ENCODE data around the gene ADAMTS8. TPM values are rescaled to one million over a fixed set of nuclear protein-coding genes. Genes with fewer than 3 reads are reported as not detected.
A peak's percentile ranks its signal among the peaks of the same experiment; 100 is the strongest.

ADAMTS8 gene
- polyA plus RNA-seq, 2 donors: 2.2 to 3.1 TPM

GRCh38 chr11:130451231-130452019 is 23.0 kb upstream of the ADAMTS8 start:
- H3K4me3 ChIP-seq (ENCODE audit: low read depth in 1 of 2, low read length in 2 of 2): no peak overlapping the region
- 78 to 79% methylated on average over 6 of the region's 6 CpGs for WGBS, 2 donors
- H3K4me1 ChIP-seq (ENCODE audit: control insufficient read depth in 2 of 2, insufficient read depth in 2 of 2, low read length in 1 of 2): peaks cover 6 to 15% of the 10 kb centered on the region in 2 donors
- H3K9me3 ChIP-seq (ENCODE audit: control insufficient read depth in 2 of 2, insufficient read depth in 1 of 2, low read depth in 1 of 2, low read length in 1 of 2): no peaks in the 10 kb centered on the region
- no peaks in the 10 kb centered on the region for H3K36me3 ChIP-seq (ENCODE audit: control insufficient read depth in 2 of 2, insufficient read depth in 2 of 2, low read length in 1 of 2)
- peaks cover 3% of the 10 kb centered on the region in 2 donors for H3K27me3 ChIP-seq (ENCODE audit: control insufficient read depth in 1 of 2, insufficient read depth in 2 of 2, low read length in 2 of 2)
- no peak overlapping the region for H3K27ac ChIP-seq (ENCODE audit: low read depth in 2 of 2, low read length in 1 of 2)

DNA sequence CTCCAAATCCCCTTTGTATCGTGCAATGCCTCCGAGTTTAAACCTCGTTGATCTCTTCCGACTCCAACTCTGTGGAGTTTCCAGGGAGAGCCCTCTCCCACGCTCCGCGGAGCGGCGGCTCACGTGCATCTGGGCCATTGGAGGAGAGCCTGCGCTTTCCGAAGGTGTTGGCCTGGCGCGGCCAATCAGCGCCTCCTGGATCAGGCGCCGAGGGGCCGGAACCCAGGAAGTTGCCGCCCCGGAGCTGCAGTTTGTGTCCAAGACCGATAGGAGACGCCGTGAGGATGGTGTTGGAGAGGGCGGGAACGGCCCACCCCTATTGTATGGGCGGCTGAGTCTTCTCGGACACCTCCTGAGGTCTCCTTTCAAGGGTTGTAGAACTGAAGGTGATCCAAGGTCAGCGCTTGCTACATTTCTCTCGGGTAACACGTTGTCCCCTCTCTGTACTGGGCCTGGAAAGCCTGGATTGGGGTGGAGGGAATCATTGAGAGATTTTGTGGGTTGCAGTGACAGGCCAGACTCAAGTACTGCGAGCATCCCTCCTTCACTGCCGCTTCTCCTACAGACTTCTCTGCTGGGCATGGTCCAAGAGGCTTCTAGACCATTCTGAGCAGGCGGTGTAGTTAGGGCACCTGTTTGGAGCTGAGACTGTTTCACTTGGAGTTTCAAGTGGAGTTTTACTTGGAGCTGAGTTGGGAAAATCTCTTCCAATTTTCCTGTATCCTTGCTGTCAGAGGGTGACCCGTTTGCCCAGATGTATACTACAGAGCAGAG is 21.8 kb upstream of the ADAMTS8 start:
- peaks cover 3% of the 10 kb centered on the region in 2 donors for H3K27me3 ChIP-seq (ENCODE audit: control insufficient read depth in 1 of 2, insufficient read depth in 2 of 2, low read length in 2 of 2)
- H3K36me3 ChIP-seq (ENCODE audit: control insufficient read depth in 2 of 2, insufficient read depth in 2 of 2, low read length in 1 of 2): no peaks in the 10 kb centered on the region
- no peaks in the 10 kb centered on the region for H3K9me3 ChIP-seq (ENCODE audit: control insufficient read depth in 2 of 2, insufficient read depth in 1 of 2, low read depth in 1 of 2, low read length in 1 of 2)
- peak overlapping the region; percentile 34 to 35 for H3K27ac ChIP-seq (ENCODE audit: low read depth in 2 of 2, low read length in 1 of 2)
- H3K4me1 ChIP-seq (ENCODE audit: control insufficient read depth in 2 of 2, insufficient read depth in 2 of 2, low read length in 1 of 2): peaks cover 6 to 8% of the 10 kb centered on the region in 2 donors
- 38 to 43% methylated on average over 34 of the region's 34 CpGs for WGBS, 2 donors
- H3K4me3 ChIP-seq (ENCODE audit: low read depth in 1 of 2, low read length in 2 of 2): peak overlapping the region; percentile 54 to 56

GRCh38 chr11:130449310-130449990 is 21.0 kb upstream of the ADAMTS8 start:
- Histone ChIP-seq H3K4me3 (ENCODE audit: low read depth in 1 of 2, low read length in 2 of 2) (peak overlapping the region; percentile 54 to 56), H3K36me3 (ENCODE audit: control insufficient read depth in 2 of 2, insufficient read depth in 2 of 2, low read length in 1 of 2) (no peaks in the 10 kb centered on the region), H3K27me3 (ENCODE audit: control insufficient read depth in 1 of 2, insufficient read depth in 2 of 2, low read length in 2 of 2) (peaks cover 3% of the 10 kb centered on the region in 2 donors), H3K9me3 (ENCODE audit: control insufficient read depth in 2 of 2, insufficient read depth in 1 of 2, low read depth in 1 of 2, low read length in 1 of 2) (no peaks in the 10 kb centered on the region), H3K4me1 (ENCODE audit: control insufficient read depth in 2 of 2, insufficient read depth in 2 of 2, low read length in 1 of 2) (peaks cover 6 to 8% of the 10 kb centered on the region in 2 donors), H3K27ac (ENCODE audit: low read depth in 2 of 2, low read length in 1 of 2) (peak overlapping the region; percentile 26 to 34)
- 2 to 5% methylated on average over 64 of the region's 64 CpGs for WGBS, 2 donors

DNA sequence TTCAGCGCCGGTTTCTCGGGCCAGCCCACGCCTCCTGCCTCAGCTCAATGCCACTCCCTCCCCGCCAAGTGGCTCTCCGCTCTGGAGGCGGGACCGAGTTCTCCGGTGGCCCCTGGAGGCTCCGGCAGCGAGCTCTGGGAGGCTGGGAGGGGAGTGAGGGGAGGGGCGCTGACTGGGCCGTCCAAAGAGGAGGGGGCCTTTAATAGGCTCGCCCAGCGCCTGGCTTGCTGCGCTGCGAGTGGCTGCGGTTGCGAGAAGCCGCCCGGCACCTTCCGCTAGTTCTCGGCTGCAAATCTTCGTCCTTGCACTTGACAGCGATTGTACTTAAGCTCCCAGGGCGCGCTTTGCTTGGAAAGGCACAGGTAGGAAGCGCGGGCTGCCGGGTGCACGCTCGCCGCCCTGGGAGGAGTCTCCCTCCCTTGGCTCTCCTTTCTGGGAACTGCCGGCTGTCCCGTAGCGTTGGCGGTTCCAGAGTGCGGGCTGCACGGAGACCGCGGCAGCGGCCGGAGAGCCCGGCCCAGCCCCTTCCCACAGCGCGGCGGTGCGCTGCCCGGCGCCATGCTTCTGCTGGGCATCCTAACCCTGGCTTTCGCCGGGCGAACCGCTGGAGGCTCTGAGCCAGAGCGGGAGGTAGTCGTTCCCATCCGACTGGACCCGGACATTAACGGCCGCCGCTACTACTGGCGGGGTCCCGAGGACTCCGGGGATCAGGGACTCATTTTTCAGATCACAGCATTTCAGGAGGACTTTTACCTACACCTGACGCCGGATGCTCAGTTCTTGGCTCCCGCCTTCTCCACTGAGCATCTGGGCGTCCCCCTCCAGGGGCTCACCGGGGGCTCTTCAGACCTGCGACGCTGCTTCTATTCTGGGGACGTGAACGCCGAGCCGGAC is 20.3 kb upstream of the ADAMTS8 start, which contains the start of gene ADAMTS15:
ADAMTS15 (plus strand) TSS at position 230 of the 894 bp plus-strand sequence; CDS start at position 559, 329 bp downstream.
- H3K4me1 ChIP-seq (ENCODE audit: control insufficient read depth in 2 of 2, insufficient read depth in 2 of 2, low read length in 1 of 2): peaks cover 6 to 8% of the 10 kb centered on the region in 2 donors
- H3K4me3 ChIP-seq (ENCODE audit: low read depth in 1 of 2, low read length in 2 of 2): peak within 1 kb of the TSS; percentile 54 to 56
- no peaks in the 10 kb centered on the region for H3K9me3 ChIP-seq (ENCODE audit: control insufficient read depth in 2 of 2, insufficient read depth in 1 of 2, low read depth in 1 of 2, low read length in 1 of 2)
- WGBS, 2 donors: 1% methylated on average over 70 to 75 of the region's 75 CpGs
- no peaks in the 10 kb centered on the region for H3K36me3 ChIP-seq (ENCODE audit: control insufficient read depth in 2 of 2, insufficient read depth in 2 of 2, low read length in 1 of 2)
- H3K27me3 ChIP-seq (ENCODE audit: control insufficient read depth in 1 of 2, insufficient read depth in 2 of 2, low read length in 2 of 2): peaks cover 3% of the 10 kb centered on the region in 2 donors
- H3K27ac ChIP-seq (ENCODE audit: low read depth in 2 of 2, low read length in 1 of 2): peak within 1 kb of the TSS; percentile 69 to 70

- WGBS, 2 donors: 7 to 8% methylated on average over 11 of the region's 11 CpGs
- H3K4me3 ChIP-seq (ENCODE audit: low read depth in 1 of 2, low read length in 2 of 2): peak overlapping the region; percentile 54 to 56
- H3K9me3 ChIP-seq (ENCODE audit: control insufficient read depth in 2 of 2, insufficient read depth in 1 of 2, low read depth in 1 of 2, low read length in 1 of 2): no peaks in the 10 kb centered on the region
- H3K4me1 ChIP-seq (ENCODE audit: control insufficient read depth in 2 of 2, insufficient read depth in 2 of 2, low read length in 1 of 2): peaks cover 6 to 8% of the 10 kb centered on the region in 2 donors
- H3K27me3 ChIP-seq (ENCODE audit: control insufficient read depth in 1 of 2, insufficient read depth in 2 of 2, low read length in 2 of 2): peaks cover 3% of the 10 kb centered on the region in 2 donors
- H3K27ac ChIP-seq (ENCODE audit: low read depth in 2 of 2, low read length in 1 of 2): peak overlapping the region; percentile 58 to 70
- no peaks in the 10 kb centered on the region for H3K36me3 ChIP-seq (ENCODE audit: control insufficient read depth in 2 of 2, insufficient read depth in 2 of 2, low read length in 1 of 2)
Measured at GRCh38 chr11:130448039-130448415, 19.6 kb upstream of the ADAMTS8 start.

DNA sequence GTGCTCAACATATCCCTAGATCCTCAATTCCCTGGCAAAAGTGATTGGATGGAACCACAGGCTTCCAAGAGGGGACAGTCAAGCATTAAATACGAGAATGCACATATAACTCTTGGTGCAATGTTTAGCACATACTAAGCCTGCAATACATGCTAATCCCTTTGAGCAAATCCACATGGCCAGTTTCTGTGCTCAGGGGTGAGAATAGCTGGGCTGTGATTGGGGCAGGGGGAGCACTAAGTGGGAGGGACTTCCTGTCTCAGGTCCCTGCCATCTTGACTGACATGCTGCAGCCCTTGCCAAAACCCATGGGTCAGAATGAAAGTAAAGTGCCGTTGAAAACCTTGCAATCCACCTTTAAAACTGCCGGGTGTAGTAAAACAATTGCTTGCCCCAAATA is 17.4 kb upstream of the ADAMTS8 start:
- H3K27ac ChIP-seq (ENCODE audit: low read depth in 2 of 2, low read length in 1 of 2): no peak overlapping the region
- H3K4me1 ChIP-seq (ENCODE audit: control insufficient read depth in 2 of 2, insufficient read depth in 2 of 2, low read length in 1 of 2): peaks cover 2 to 8% of the 10 kb centered on the region in 2 donors
- no peaks in the 10 kb centered on the region for H3K9me3 ChIP-seq (ENCODE audit: control insufficient read depth in 2 of 2, insufficient read depth in 1 of 2, low read depth in 1 of 2, low read length in 1 of 2)
- H3K27me3 ChIP-seq (ENCODE audit: control insufficient read depth in 1 of 2, insufficient read depth in 2 of 2, low read length in 2 of 2): peaks cover 3% of the 10 kb centered on the region in 2 donors
- H3K4me3 ChIP-seq (ENCODE audit: low read depth in 1 of 2, low read length in 2 of 2): no peak overlapping the region
- no peaks in the 10 kb centered on the region for H3K36me3 ChIP-seq (ENCODE audit: control insufficient read depth in 2 of 2, insufficient read depth in 2 of 2, low read length in 1 of 2)
- 86 to 92% methylated on average over 3 of the region's 3 CpGs for WGBS, 2 donors

DNA sequence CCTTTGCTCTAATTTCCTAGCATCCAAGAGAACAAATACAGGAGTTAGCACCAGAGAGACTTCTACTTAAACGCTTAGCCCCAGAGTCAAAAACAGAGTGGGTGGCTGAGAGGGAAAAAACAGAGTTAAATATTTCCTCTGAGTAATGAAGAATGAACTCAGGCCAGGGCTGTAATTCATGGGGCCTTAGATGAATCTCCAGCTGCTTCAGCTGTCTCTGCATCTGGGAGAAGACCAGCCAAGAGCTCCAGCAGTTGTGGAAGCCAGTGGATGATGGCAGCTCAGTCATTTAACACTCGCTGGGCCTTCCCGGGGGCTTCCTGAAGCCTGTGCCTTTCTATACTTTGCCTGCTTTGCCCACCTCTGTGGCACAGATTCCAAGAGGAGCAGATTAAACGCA is 14.3 kb upstream of the ADAMTS8 start:
- Histone ChIP-seq H3K4me3 (ENCODE audit: low read depth in 1 of 2, low read length in 2 of 2) (no peak overlapping the region), H3K27ac (ENCODE audit: low read depth in 2 of 2, low read length in 1 of 2) (no peak overlapping the region), H3K4me1 (ENCODE audit: control insufficient read depth in 2 of 2, insufficient read depth in 2 of 2, low read length in 1 of 2) (peaks cover 0 to 4% of the 10 kb centered on the region in 2 donors), H3K36me3 (ENCODE audit: control insufficient read depth in 2 of 2, insufficient read depth in 2 of 2, low read length in 1 of 2) (no peaks in the 10 kb centered on the region), H3K9me3 (ENCODE audit: control insufficient read depth in 2 of 2, insufficient read depth in 1 of 2, low read depth in 1 of 2, low read length in 1 of 2) (no peaks in the 10 kb centered on the region), H3K27me3 (ENCODE audit: control insufficient read depth in 1 of 2, insufficient read depth in 2 of 2, low read length in 2 of 2) (no peaks in the 10 kb centered on the region)
- 70 to 83% methylated on average over 4 of the region's 4 CpGs for WGBS, 2 donors

- Histone ChIP-seq H3K27ac (ENCODE audit: low read depth in 2 of 2, low read length in 1 of 2) (no peak overlapping the region), H3K4me3 (ENCODE audit: low read depth in 1 of 2, low read length in 2 of 2) (no peak overlapping the region), H3K36me3 (ENCODE audit: control insufficient read depth in 2 of 2, insufficient read depth in 2 of 2, low read length in 1 of 2) (no peaks in the 10 kb centered on the region), H3K9me3 (ENCODE audit: control insufficient read depth in 2 of 2, insufficient read depth in 1 of 2, low read depth in 1 of 2, low read length in 1 of 2) (no peaks in the 10 kb centered on the region), H3K4me1 (ENCODE audit: control insufficient read depth in 2 of 2, insufficient read depth in 2 of 2, low read length in 1 of 2) (peaks cover 0 to 6% of the 10 kb centered on the region in 2 donors), H3K27me3 (ENCODE audit: control insufficient read depth in 1 of 2, insufficient read depth in 2 of 2, low read length in 2 of 2) (no peaks in the 10 kb centered on the region)
- 64 to 93% methylated on average over 2 of the region's 2 CpGs for WGBS, 2 donors
Measured at GRCh38 chr11:130441719-130442118, 13.3 kb upstream of the ADAMTS8 start.
